ENCODE results near the gene CTSZ.

DNA sequence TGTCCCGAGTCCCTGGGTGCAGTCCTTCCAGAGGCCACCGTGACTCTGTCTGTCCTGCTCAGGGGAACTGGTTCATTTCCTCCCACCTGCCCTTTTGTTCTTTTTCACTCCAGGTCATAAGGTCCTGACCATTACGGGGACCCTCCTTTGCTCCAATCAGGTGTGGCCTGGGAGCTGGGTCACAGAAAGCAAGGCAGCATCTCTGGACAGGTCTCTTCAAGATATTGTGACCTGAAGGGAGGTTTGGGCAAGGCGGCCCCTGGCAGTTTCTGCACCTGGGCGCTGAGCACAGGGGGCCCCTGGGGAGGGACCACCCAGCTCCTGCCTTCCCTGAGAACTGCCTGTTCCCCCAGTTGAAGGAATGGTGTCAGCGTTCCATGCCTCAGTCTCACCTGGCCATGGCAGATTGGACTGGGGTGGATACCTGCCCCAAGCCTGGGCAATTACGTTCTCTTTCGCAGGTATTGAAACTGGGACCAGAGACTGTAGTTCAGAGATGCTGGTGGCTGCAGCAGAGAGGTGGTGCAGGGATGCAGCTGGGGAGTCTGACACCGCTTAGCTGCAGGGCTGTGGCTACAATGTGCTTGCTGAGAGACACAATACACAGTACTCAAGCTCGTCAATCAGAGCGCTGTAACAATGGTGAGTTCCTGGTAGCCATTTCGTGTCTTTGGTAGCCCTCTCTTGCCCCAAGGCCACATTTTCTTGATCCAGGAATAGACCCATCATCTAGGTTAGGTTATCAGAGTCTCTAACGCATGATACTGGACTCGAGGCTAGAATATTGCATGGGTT, 41.6 kb downstream of the CTSZ start:
- TF ChIP-seq, protein P1, sequence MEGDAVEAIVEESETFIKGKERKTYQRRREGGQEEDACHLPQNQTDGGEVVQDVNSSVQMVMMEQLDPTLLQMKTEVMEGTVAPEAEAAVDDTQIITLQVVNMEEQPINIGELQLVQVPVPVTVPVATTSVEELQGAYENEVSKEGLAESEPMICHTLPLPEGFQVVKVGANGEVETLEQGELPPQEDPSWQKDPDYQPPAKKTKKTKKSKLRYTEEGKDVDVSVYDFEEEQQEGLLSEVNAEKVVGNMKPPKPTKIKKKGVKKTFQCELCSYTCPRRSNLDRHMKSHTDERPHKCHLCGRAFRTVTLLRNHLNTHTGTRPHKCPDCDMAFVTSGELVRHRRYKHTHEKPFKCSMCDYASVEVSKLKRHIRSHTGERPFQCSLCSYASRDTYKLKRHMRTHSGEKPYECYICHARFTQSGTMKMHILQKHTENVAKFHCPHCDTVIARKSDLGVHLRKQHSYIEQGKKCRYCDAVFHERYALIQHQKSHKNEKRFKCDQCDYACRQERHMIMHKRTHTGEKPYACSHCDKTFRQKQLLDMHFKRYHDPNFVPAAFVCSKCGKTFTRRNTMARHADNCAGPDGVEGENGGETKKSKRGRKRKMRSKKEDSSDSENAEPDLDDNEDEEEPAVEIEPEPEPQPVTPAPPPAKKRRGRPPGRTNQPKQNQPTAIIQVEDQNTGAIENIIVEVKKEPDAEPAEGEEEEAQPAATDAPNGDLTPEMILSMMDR (IDR thresholded peaks at IDR 0.05): no peak
- no peak for TF ChIP-seq POLR2A (IDR thresholded peaks at IDR 0.05)

Data from uterus (tissue), 2 donors.